OCI-LY1 (cell line): ENCODE results near the gene FAT1.
A peak's percentile ranks its signal among the peaks of the same experiment; 100 is the strongest.

Experiments used
- H2AFZ ChIP-seq: fragments of 200-600 bp; sonication (generic), shearing (Covaris generic); 2 replicates; pipeline ENCODE4 v1.6.0; 2014; ENCODE audit warnings: antibody characterized with exemption, mild to moderate bottlenecking, low read length
- H3F3A ChIP-seq: fragments of 200-600 bp; sonication (generic), shearing (Covaris generic); 2 replicates; pipeline ENCODE4 v1.6.0; 2014; ENCODE audit warnings: mild to moderate bottlenecking, antibody characterized with exemption, low read length, moderate library complexity; ENCODE audit not compliant: insufficient read depth
- H3K27ac ChIP-seq: fragments of 200-600 bp; sonication (generic); 2 replicates; pipeline ENCODE4 v1.5.1; 2014; ENCODE audit warnings: low read length, mixed run types, mild to moderate bottlenecking, low read depth; ENCODE audit not compliant: poor library complexity, severe bottlenecking
- H3K27me3 ChIP-seq: fragments of 200-600 bp; sonication (generic); 2 replicates; pipeline ENCODE4 v1.6.0; 2014; ENCODE audit warnings: antibody characterized with exemption, mild to moderate bottlenecking, low read length, moderate library complexity; ENCODE audit not compliant: insufficient read depth
- H3K36me3 ChIP-seq: fragments of 200-600 bp; sonication (generic); 2 replicates; pipeline ENCODE4 v1.6.1; 2014; ENCODE audit warnings: mild to moderate bottlenecking, antibody characterized with exemption, low read length, moderate library complexity, mixed read lengths; ENCODE audit not compliant: insufficient read depth
- H3K4me1 ChIP-seq: fragments of 200-600 bp; sonication (generic); 2 replicates; pipeline ENCODE4 v1.5.1; 2014; ENCODE audit warnings: mild to moderate bottlenecking, low read length, moderate library complexity; ENCODE audit not compliant: insufficient read depth, severe bottlenecking
- H3K4me2 ChIP-seq: fragments of 200-600 bp; sonication (generic), shearing (Covaris generic); 2 replicates; pipeline ENCODE4 v1.6.1; 2014; ENCODE audit warnings: low read length
- H3K4me3 ChIP-seq: fragments of 200-600 bp; sonication (generic); 2 replicates; pipeline ENCODE4 v1.5.1; 2014; ENCODE audit warnings: low read length, low read depth, mild to moderate bottlenecking, mixed read lengths; ENCODE audit not compliant: poor library complexity, severe bottlenecking
- H3K79me2 ChIP-seq: fragments of 200-600 bp; shearing (Covaris generic); 2 replicates; pipeline ENCODE4 v1.6.1; 2016; ENCODE audit warnings: mixed run types, low read length, mixed read lengths; ENCODE audit not compliant: insufficient read depth
- H3K9ac ChIP-seq: fragments of 200-600 bp; sonication (generic), shearing (Covaris generic); 2 replicates; pipeline ENCODE4 v1.6.1; 2014; ENCODE audit warnings: mild to moderate bottlenecking, low read length, mixed read lengths
- H3K9me2 ChIP-seq: fragments of 200-600 bp; sonication (generic), shearing (Covaris generic); 2 replicates; pipeline ENCODE4 v1.6.1; 2014; ENCODE audit warnings: low read depth, mild to moderate bottlenecking, low read length, mixed read lengths
- H3K9me3 ChIP-seq: fragments of 200-600 bp; shearing (Covaris generic); 2 replicates; pipeline ENCODE4 v1.6.1; 2014; ENCODE audit warnings: low read length, mixed read lengths
- H4K20me1 ChIP-seq: fragments of 200-600 bp; sonication (generic), shearing (Covaris generic); 2 replicates; pipeline ENCODE4 v1.6.0; 2016; ENCODE audit warnings: mild to moderate bottlenecking, low read length; ENCODE audit not compliant: insufficient read depth
- CTCF ChIP-seq: fragments of 200-600 bp; sonication (generic), shearing (Covaris generic); IDR thresholded peaks from 2 replicates; pipeline ENCODE4 v1.5.1; 2017; ENCODE audit warnings: mild to moderate bottlenecking, antibody characterized with exemption, low read length, moderate library complexity, mixed read lengths
- EZH2 ChIP-seq: fragments of 200-600 bp; sonication (generic), shearing (Covaris generic); IDR thresholded peaks from 2 replicates; pipeline ENCODE4 v1.8.0; 2017; ENCODE audit warnings: borderline replicate concordance, mixed run types, mild to moderate bottlenecking, antibody characterized with exemption, low read length, moderate library complexity, mixed read lengths

Gene FAT1

GRCh38 chr4:186623546-186623945 lies 100.1 kb downstream of the FAT1 start:
- peak overlapping the region; percentile 52; the same call in 1 of the 2 replicates for H2AFZ ChIP-seq
- no peaks in the 10 kb centered on the region for H3F3A ChIP-seq
- TF ChIP-seq CTCF (no peak), EZH2 (no peak)
- no peaks in the 10 kb centered on the region for H3K27me3 ChIP-seq
- H3K27ac ChIP-seq, result no peak overlapping the region
- H3K9ac ChIP-seq, result no peak overlapping the region
- peaks cover 5% of the 10 kb centered on the region; the same call in 1 of the 2 replicates for H3K9me3 ChIP-seq
- H3K36me3 ChIP-seq, result no peaks in the 10 kb centered on the region
- H3K9me2 ChIP-seq, result no peaks in the 10 kb centered on the region
- peaks cover 17% of the 10 kb centered on the region for H3K4me1 ChIP-seq
- no peak overlapping the region for H3K4me3 ChIP-seq
- H4K20me1 ChIP-seq, result no peaks in the 10 kb centered on the region
- no peak overlapping the region for H3K4me2 ChIP-seq
- no peaks in the 10 kb centered on the region for H3K79me2 ChIP-seq

GRCh38 chr4:186622788-186623464 lies 100.7 kb downstream of the FAT1 start:
- no peak overlapping the region for H3K4me2 ChIP-seq
- no peaks in the 10 kb centered on the region for H3K36me3 ChIP-seq

GRCh38 chr4:186621959-186622553 lies 101.6 kb downstream of the FAT1 start:
- no peak overlapping the region for H3K9ac ChIP-seq
- H3K4me2 ChIP-seq, result no peak overlapping the region
- H2AFZ ChIP-seq, result no peak overlapping the region
- H3K79me2 ChIP-seq, result no peaks in the 10 kb centered on the region
- no peak for TF ChIP-seq CTCF
- TF ChIP-seq EZH2, result no peak
- H3K27me3 ChIP-seq, result no peaks in the 10 kb centered on the region
- H3K36me3 ChIP-seq, result no peaks in the 10 kb centered on the region
- no peaks in the 10 kb centered on the region for H3K9me2 ChIP-seq
- peaks cover 7% of the 10 kb centered on the region; the same call in 1 of the 2 replicates for H3K9me3 ChIP-seq
- H3K4me3 ChIP-seq, result no peak overlapping the region
- H4K20me1 ChIP-seq, result no peaks in the 10 kb centered on the region
- H3F3A ChIP-seq, result no peaks in the 10 kb centered on the region
- H3K4me1 ChIP-seq, result peaks cover 13% of the 10 kb centered on the region
- H3K27ac ChIP-seq, result no peak overlapping the region

More at GRCh38 chr4:186622788-186623464, 100.7 kb downstream of the FAT1 start:
- Histone ChIP-seq H4K20me1 (no peaks in the 10 kb centered on the region), H3K27ac (no peak overlapping the region), H3K27me3 (no peaks in the 10 kb centered on the region), H2AFZ (peak overlapping the region; percentile 52; the same call in 1 of the 2 replicates), H3K4me3 (no peak overlapping the region), H3F3A (no peaks in the 10 kb centered on the region), H3K79me2 (no peaks in the 10 kb centered on the region), H3K9ac (no peak overlapping the region), H3K4me1 (peaks cover 17% of the 10 kb centered on the region), H3K9me2 (no peaks in the 10 kb centered on the region), H3K9me3 (peaks cover 7% of the 10 kb centered on the region; the same call in 1 of the 2 replicates)
- TF ChIP-seq CTCF (no peak), EZH2 (no peak)
